Measurements from ENCODE around the gene EML4. TPM values are rescaled to one million over a fixed set of nuclear protein-coding genes. Genes with fewer than 3 reads are reported as not detected.
"Not testable (repeated sequence)": the region's sequence is repeated elsewhere in the genome, so short reads cannot be mapped to it uniquely, and the experiment has no call there.

EML4 gene
- total and polyA plus RNA-seq, 12 donors: 29.9 to 64.0 (median 51.9) TPM

GRCh38 chr2:42334220-42334619 is 165.1 kb downstream of the EML4 start:
- H3K4me3 ChIP-seq: no peak overlapping the region
- TF ChIP-seq CTCF (IDR thresholded peaks at IDR 0.05) (no peak), POLR2A (IDR thresholded peaks at IDR 0.05) (no peak)
- H3K27ac ChIP-seq: no peak overlapping the region
- 89 to 95% (median 93%) methylated on average over 3 of the region's 3 CpGs for WGBS, 4 donors
- intact Hi-C loops (cut with DNase I): no loop called here
- no peak for DNase-seq
- peaks cover 6 to 16% of the 10 kb centered on the region in 2 donors for H3K4me1 ChIP-seq (replicated peaks in 1 of 2)
- no peaks in the 10 kb centered on the region for H3K9me3 ChIP-seq (replicated peaks in 1 of 3)
- peaks cover 0 to 28% of the 10 kb centered on the region in 2 donors for H3K36me3 ChIP-seq (replicated peaks in 1 of 2)
- H3K27me3 ChIP-seq: no peaks in the 10 kb centered on the region

DNA sequence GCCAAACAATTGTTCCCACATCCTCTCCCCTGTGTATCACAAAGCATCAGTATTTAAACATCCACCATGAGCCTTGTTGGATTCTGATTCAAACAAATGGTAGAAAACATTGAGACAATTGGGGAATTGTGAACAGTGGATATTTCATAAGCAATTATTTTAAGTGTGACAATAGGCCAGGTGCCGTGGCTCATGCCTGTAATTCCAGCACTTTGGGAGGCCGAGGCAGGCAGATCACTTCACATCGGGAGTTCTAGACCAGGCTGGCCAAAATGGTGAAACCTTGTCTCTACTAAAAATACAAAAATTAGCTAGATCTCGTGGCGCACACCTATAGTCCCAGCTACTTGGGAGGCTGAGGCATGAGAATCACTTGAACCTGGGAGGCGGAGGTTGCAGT is 165.7 kb downstream of the EML4 start:
- H3K4me3 ChIP-seq; intact Hi-C loops (cut with DNase I); H3K27me3 ChIP-seq; H3K27ac ChIP-seq; H3K9me3 ChIP-seq (replicated peaks in 1 of 3); DNase-seq: not testable (repeated sequence)
- Histone ChIP-seq H3K36me3 (replicated peaks in 1 of 2) (peaks cover 0 to 26% of the 10 kb centered on the region in 2 donors), H3K4me1 (replicated peaks in 1 of 2) (peaks cover 6 to 21% of the 10 kb centered on the region in 2 donors)
- WGBS, 4 donors: 96 to 98% (median 97%) methylated on average over 6 of the region's 6 CpGs

DNA sequence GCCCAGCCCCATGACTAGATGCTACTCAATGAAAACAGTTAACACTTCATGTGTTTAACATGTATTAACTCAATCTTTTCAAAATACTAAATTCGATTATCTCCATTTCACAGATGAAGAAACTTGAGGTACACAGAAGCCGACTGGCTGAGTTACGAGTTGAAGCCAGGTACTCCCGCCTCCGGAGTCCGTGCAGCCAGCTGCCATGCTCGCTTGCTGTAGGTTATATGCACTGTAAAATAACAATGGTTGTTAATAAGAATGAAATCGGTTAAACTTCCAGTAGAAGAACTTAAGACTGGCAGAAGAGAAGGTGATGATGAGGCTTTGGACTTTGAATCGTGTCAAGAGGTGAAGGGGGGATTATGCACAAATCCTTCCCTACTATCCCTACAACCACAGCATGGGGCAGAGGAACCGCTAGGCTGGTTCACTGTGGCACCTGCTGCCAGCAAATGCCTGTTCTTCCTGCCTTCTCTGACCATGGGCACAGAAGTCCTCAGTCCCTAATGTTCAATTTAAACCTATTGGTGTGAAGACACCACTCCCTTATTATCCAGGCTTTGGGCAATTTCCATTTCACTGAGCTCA is 166.5 kb downstream of the EML4 start:
- DNase-seq: no peak
- Histone ChIP-seq H3K36me3 (replicated peaks in 1 of 2) (peaks cover 0 to 28% of the 10 kb centered on the region in 2 donors), H3K4me1 (replicated peaks in 1 of 2) (peaks cover 6 to 14% of the 10 kb centered on the region in 2 donors), H3K27me3 (no peaks in the 10 kb centered on the region), H3K9me3 (replicated peaks in 1 of 3) (no peaks in the 10 kb centered on the region), H3K4me3 (no peak overlapping the region), H3K27ac (no peak overlapping the region)
- intact Hi-C loops (cut with DNase I): no loop called here
- WGBS, 4 donors: 95 to 99% (median 97%) methylated on average over 10 of the region's 10 CpGs
- no peak for TF ChIP-seq POLR2A (IDR thresholded peaks at IDR 0.05)
- no peak for TF ChIP-seq CTCF (IDR thresholded peaks at IDR 0.05)

- 91 to 96% (median 94%) methylated on average over 6 to 9 of the region's 9 CpGs for WGBS, 4 donors
- no peak for TF ChIP-seq POLR2A (IDR thresholded peaks at IDR 0.05)
- TF ChIP-seq CTCF (IDR thresholded peaks at IDR 0.05): no peak
- intact Hi-C loops (cut with DNase I): no loop called here
Measured at GRCh38 chr2:42336361-42336965, 167.3 kb downstream of the EML4 start.

More at GRCh38 chr2:42336361-42336965, 167.3 kb downstream of the EML4 start:
- Histone ChIP-seq H3K36me3 (replicated peaks in 1 of 2) (peaks cover 0 to 31% of the 10 kb centered on the region in 2 donors), H3K4me3 (no peak overlapping the region), H3K4me1 (replicated peaks in 1 of 2) (peaks cover 8 to 12% of the 10 kb centered on the region in 2 donors), H3K9me3 (replicated peaks in 1 of 3) (no peaks in the 10 kb centered on the region), H3K27ac (no peak overlapping the region), H3K27me3 (no peaks in the 10 kb centered on the region)
- peak in 1 of 7 donors; percentile 69 for DNase-seq

Data from adrenal gland (tissue), 12 donors.